GM23338 (cell line): Measurements from ENCODE around the gene BTBD16. TPM values are rescaled to one million over a fixed set of nuclear protein-coding genes. Genes with fewer than 3 reads are reported as not detected.

ENCODE experiments used
- ATAC-seq: fragments of 200-7000 bp; cut with Tn5 transposase; 3 replicates; pipeline ENCODE4 v1.9.1; 2020
- DNase-seq: peaks from one replicate; pipeline ENCODE4 v3.0.0-alpha.2; 2015; ENCODE audit warnings: low spot score
- H2AFZ ChIP-seq: fragments of 200-600 bp; sonication (generic); 2 replicates; pipeline ENCODE4 v1.8.0; 2016; ENCODE audit warnings: antibody characterized with exemption, mild to moderate bottlenecking, moderate library complexity
- H3F3A ChIP-seq: fragments of 200-600 bp; sonication (generic); replicated peaks from 2 replicates; pipeline ENCODE4 v1.8.0; 2017; ENCODE audit warnings: antibody characterized with exemption, mixed run types, low read depth
- H3K27ac ChIP-seq: fragments of 200-600 bp; sonication (generic); 2 replicates; pipeline ENCODE4 v1.6.1; 2016; ENCODE audit warnings: low read depth
- H3K27me3 ChIP-seq: fragments of 200-600 bp; sonication (generic); 2 replicates; pipeline ENCODE4 v1.8.0; 2016; ENCODE audit warnings: mild to moderate bottlenecking, mixed run types, moderate library complexity; ENCODE audit not compliant: insufficient read depth
- H3K36me3 ChIP-seq: fragments of 200-600 bp; sonication (generic); 2 replicates; pipeline ENCODE4 v1.8.0; 2016; ENCODE audit warnings: mild to moderate bottlenecking; ENCODE audit not compliant: insufficient read depth
- H3K4me1 ChIP-seq: fragments of 200-600 bp; sonication (generic); 2 replicates; pipeline ENCODE4 v1.8.0; 2016; ENCODE audit warnings: mild to moderate bottlenecking, moderate library complexity; ENCODE audit not compliant: insufficient read depth
- H3K4me2 ChIP-seq: fragments of 200-600 bp; sonication (generic); 2 replicates; pipeline ENCODE4 v1.7.1; 2017; ENCODE audit warnings: mixed run types
- H3K4me3 ChIP-seq: fragments of 200-600 bp; sonication (generic); 2 replicates; pipeline ENCODE4 v1.6.1; 2016; ENCODE audit warnings: mixed run types
- H3K79me2 ChIP-seq: fragments of 200-600 bp; sonication (generic); replicated peaks from 2 replicates; pipeline ENCODE4 v1.8.0; 2017; ENCODE audit warnings: mild to moderate bottlenecking; ENCODE audit not compliant: insufficient read depth
- H3K9me2 ChIP-seq: fragments of 200-600 bp; sonication (generic); 2 replicates; pipeline ENCODE4 v1.8.0; 2017; ENCODE audit not compliant: insufficient read depth
- H4K20me1 ChIP-seq: fragments of 200-600 bp; sonication (generic); replicated peaks from 2 replicates; pipeline ENCODE4 v1.8.0; 2017; ENCODE audit warnings: mild to moderate bottlenecking; ENCODE audit not compliant: insufficient read depth
- H3K27ac Mint-ChIP-seq: 2 replicates; pipeline ENCODE4 v1.8.0; 2020; ENCODE audit warnings: inconsistent platforms, mild to moderate bottlenecking, moderate library complexity, mixed read lengths
- H3K27me3 Mint-ChIP-seq: 3 replicates; pipeline ENCODE4 v1.8.0; 2022; ENCODE audit warnings: low read depth, mild to moderate bottlenecking, moderate library complexity, mixed read lengths, inconsistent platforms; ENCODE audit not compliant: insufficient read depth, poor library complexity
- H3K36me3 Mint-ChIP-seq: 3 replicates; pipeline ENCODE4 v1.8.0; 2021; ENCODE audit warnings: low read depth, mild to moderate bottlenecking, inconsistent platforms, moderate library complexity, mixed read lengths
- H3K4me1 Mint-ChIP-seq: 3 replicates; pipeline ENCODE4 v1.8.0; 2020; ENCODE audit warnings: mild to moderate bottlenecking, inconsistent platforms, mixed read lengths
- H3K4me3 Mint-ChIP-seq: 3 replicates; pipeline ENCODE4 v1.8.0; 2021; ENCODE audit warnings: moderate library complexity, mild to moderate bottlenecking, inconsistent platforms, mixed read lengths
- H3K9me3 Mint-ChIP-seq: 3 replicates; pipeline ENCODE4 v1.8.0; 2020; ENCODE audit warnings: moderate library complexity, mild to moderate bottlenecking, inconsistent platforms, mixed read lengths
- CREB1 ChIP-seq: fragments of 250-450 bp; sonication (Bioruptor Pico); IDR thresholded peaks from 2 replicates; pipeline ENCODE4 v1.5.0; 2020; ENCODE audit warnings: low read depth, mild to moderate bottlenecking, moderate library complexity
- EZH2 ChIP-seq: fragments of 200-600 bp; sonication (generic); IDR thresholded peaks from one replicate; pipeline ENCODE4 v1.8.0; 2017; ENCODE audit warnings: antibody characterized with exemption, mild to moderate bottlenecking, low read depth; ENCODE audit not compliant: unreplicated experiment
- EZH2phosphoT487 ChIP-seq: fragments of 200-600 bp; sonication (generic); IDR thresholded peaks from one replicate; pipeline ENCODE4 v1.8.1; 2018; ENCODE audit warnings: antibody characterized with exemption; ENCODE audit not compliant: unreplicated experiment
- JUNB ChIP-seq: IDR thresholded peaks from one replicate; pipeline ENCODE4 v1.6.1; 2016; ENCODE audit warnings: antibody characterized with exemption; ENCODE audit not compliant: unreplicated experiment
- NANOG ChIP-seq: IDR thresholded peaks from 2 replicates; pipeline ENCODE4 v1.6.1; 2016; ENCODE audit warnings: antibody characterized with exemption, borderline replicate concordance
- POLR2AphosphoS5 ChIP-seq: IDR thresholded peaks from 2 replicates; pipeline ENCODE4 v1.6.1; 2016; ENCODE audit warnings: antibody characterized with exemption, low read depth
- STAT1 ChIP-seq: IDR thresholded peaks from one replicate; pipeline ENCODE4 v1.6.1; 2016; ENCODE audit warnings: antibody characterized with exemption; ENCODE audit not compliant: unreplicated experiment
- ZNF114 ChIP-seq: fragments of 250-450 bp; sonication (Bioruptor Pico); IDR thresholded peaks from 2 replicates; pipeline ENCODE4 v1.5.0; 2020; ENCODE audit warnings: mild to moderate bottlenecking, moderate library complexity
- ZNF331 ChIP-seq: fragments of 250-450 bp; sonication (Bioruptor Pico); IDR thresholded peaks from 2 replicates; pipeline ENCODE4 v1.5.0; 2020; ENCODE audit warnings: low read depth, mild to moderate bottlenecking, moderate library complexity
- polyA plus RNA-seq: library from polyadenylated mRNA; unstranded; fragments of >200 nt; fragmentation: Nextera tagmentation; extraction: Ambion mirVana; gene quantifications from 2 replicates; pipeline ENCODE4 v1.2.1, GENCODE V29; 2016
- total RNA-seq: library from RNA; depleted of rRNA; stranded (reverse); fragments of >200 nt; shearing (Covaris generic); gene quantifications from 2 replicates; pipeline ENCODE4 v1.2.3, GENCODE V29; 2014
- TF ChIP-seq, protein P1 (sequence below): IDR thresholded peaks from one replicate; pipeline ENCODE4 v1.6.1; 2018; ENCODE audit warnings: antibody characterized with exemption; ENCODE audit not compliant: unreplicated experiment
- TF ChIP-seq, protein P2 (sequence below): IDR thresholded peaks from 2 replicates; pipeline ENCODE4 v1.6.1; 2016; ENCODE audit warnings: antibody characterized with exemption
- TF ChIP-seq, protein P3 (sequence below), 2 experiments: fragments of 200-600 bp in 1 of 2; sonication (generic) in 1 of 2; conservative IDR thresholded peaks; 2 replicates each; pipeline versions ENCODE4 v1.5.1 to v1.6.1; 2016 to 2017; ENCODE audit warnings: antibody characterized with exemption in 2 of 2, low read depth in 2 of 2, mild to moderate bottlenecking in 2 of 2, moderate library complexity in 1 of 2

The BTBD16 gene
- total and polyA plus RNA-seq, 2 experiments from 2014 or later, result not detected

DNA sequence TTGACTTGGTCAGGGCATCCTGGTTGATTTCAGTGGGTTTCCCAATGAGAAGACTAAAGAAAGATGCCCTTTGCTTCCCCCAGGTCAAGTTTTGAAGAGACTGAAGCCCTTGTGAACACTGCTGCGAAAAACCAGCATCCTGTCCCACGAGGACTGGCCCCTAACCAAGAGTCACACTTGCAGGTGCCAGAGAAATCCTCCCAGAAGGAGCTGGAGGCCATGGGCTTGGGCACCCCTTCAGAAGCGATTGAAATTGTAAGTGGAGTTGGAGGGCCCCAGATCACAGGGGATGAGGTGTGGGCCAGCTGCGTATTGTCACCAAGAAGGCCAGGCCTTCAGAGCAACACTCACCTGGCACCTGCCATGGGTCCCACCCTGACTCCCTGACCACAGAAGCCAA, 43.3 kb upstream of the BTBD16 start:
- H3K4me1 ChIP-seq, result no peaks in the 10 kb centered on the region
- no peaks in the 10 kb centered on the region for H3F3A ChIP-seq
- no peaks in the 10 kb centered on the region for H4K20me1 ChIP-seq
- H3K27me3 Mint-ChIP-seq, result peaks cover 2% of the 10 kb centered on the region
- H3K4me3 Mint-ChIP-seq, result no peak overlapping the region
- no peak overlapping the region for H3K27ac ChIP-seq
- no peak for TF ChIP-seq JUNB
- no peaks in the 10 kb centered on the region for H3K9me3 Mint-ChIP-seq
- no peaks in the 10 kb centered on the region for H3K9me2 ChIP-seq
- ATAC-seq, result no peak
- no peak overlapping the region for H3K4me2 ChIP-seq
- H3K4me3 ChIP-seq, result no peak overlapping the region
- H3K4me1 Mint-ChIP-seq, result no peaks in the 10 kb centered on the region
- H3K27me3 ChIP-seq, result no peaks in the 10 kb centered on the region
- no peak overlapping the region for H3K27ac Mint-ChIP-seq
- no peak for DNase-seq
- peaks cover 61% of the 10 kb centered on the region for H3K36me3 Mint-ChIP-seq
- H3K79me2 ChIP-seq, result no peaks in the 10 kb centered on the region
- no peak overlapping the region for H2AFZ ChIP-seq
- H3K36me3 ChIP-seq, result peaks cover 31% of the 10 kb centered on the region

DNA sequence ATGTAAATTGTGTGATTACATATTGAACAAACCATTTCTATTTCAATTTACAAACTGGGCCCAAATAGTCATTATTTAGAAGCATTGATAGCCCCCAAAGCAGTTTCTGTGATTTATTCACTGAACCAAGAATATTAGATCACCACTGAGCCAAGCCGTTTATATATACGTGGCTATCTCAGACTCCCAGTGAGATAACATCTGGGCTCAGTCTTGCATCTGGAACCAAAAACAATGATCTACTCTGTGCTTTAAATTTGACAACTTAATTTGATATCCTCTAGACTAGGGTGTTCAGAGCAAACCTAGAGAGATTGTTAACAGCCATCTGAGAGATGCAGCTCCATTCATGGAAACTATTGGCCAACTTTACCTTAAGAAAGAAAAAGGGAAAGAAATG, 41.4 kb upstream of the BTBD16 start:
- Histone ChIP-seq H3K4me3 (no peak overlapping the region), H4K20me1 (no peaks in the 10 kb centered on the region), H3F3A (no peaks in the 10 kb centered on the region), H2AFZ (no peak overlapping the region), H3K79me2 (no peaks in the 10 kb centered on the region), H3K27me3 (no peaks in the 10 kb centered on the region), H3K27ac (no peak overlapping the region), H3K9me2 (no peaks in the 10 kb centered on the region), H3K4me2 (no peak overlapping the region), H3K4me1 (no peaks in the 10 kb centered on the region), H3K36me3 (peaks cover 30% of the 10 kb centered on the region)
- Mint-ChIP-seq H3K9me3 (no peaks in the 10 kb centered on the region), H3K4me1 (no peaks in the 10 kb centered on the region), H3K4me3 (no peak overlapping the region), H3K27me3 (peaks cover 2% of the 10 kb centered on the region), H3K27ac (no peak overlapping the region), H3K36me3 (peaks cover 61% of the 10 kb centered on the region)
- DNase-seq, result no peak
- no peak for ATAC-seq
- TF ChIP-seq ZNF114 (no peak), EZH2phosphoT487 (no peak), NANOG (no peak), JUNB (no peak), POLR2AphosphoS5 (no peak), ZNF331 (no peak), STAT1 (no peak), CREB1 (CRISPR knock-in tag) (no peak), EZH2 (no peak)
- TF ChIP-seq, protein P1, sequence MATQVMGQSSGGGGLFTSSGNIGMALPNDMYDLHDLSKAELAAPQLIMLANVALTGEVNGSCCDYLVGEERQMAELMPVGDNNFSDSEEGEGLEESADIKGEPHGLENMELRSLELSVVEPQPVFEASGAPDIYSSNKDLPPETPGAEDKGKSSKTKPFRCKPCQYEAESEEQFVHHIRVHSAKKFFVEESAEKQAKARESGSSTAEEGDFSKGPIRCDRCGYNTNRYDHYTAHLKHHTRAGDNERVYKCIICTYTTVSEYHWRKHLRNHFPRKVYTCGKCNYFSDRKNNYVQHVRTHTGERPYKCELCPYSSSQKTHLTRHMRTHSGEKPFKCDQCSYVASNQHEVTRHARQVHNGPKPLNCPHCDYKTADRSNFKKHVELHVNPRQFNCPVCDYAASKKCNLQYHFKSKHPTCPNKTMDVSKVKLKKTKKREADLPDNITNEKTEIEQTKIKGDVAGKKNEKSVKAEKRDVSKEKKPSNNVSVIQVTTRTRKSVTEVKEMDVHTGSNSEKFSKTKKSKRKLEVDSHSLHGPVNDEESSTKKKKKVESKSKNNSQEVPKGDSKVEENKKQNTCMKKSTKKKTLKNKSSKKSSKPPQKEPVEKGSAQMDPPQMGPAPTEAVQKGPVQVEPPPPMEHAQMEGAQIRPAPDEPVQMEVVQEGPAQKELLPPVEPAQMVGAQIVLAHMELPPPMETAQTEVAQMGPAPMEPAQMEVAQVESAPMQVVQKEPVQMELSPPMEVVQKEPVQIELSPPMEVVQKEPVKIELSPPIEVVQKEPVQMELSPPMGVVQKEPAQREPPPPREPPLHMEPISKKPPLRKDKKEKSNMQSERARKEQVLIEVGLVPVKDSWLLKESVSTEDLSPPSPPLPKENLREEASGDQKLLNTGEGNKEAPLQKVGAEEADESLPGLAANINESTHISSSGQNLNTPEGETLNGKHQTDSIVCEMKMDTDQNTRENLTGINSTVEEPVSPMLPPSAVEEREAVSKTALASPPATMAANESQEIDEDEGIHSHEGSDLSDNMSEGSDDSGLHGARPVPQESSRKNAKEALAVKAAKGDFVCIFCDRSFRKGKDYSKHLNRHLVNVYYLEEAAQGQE, result no peak
- TF ChIP-seq, protein P2, sequence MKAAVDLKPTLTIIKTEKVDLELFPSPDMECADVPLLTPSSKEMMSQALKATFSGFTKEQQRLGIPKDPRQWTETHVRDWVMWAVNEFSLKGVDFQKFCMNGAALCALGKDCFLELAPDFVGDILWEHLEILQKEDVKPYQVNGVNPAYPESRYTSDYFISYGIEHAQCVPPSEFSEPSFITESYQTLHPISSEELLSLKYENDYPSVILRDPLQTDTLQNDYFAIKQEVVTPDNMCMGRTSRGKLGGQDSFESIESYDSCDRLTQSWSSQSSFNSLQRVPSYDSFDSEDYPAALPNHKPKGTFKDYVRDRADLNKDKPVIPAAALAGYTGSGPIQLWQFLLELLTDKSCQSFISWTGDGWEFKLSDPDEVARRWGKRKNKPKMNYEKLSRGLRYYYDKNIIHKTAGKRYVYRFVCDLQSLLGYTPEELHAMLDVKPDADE, result no peak
- TF ChIP-seq, protein P3, sequence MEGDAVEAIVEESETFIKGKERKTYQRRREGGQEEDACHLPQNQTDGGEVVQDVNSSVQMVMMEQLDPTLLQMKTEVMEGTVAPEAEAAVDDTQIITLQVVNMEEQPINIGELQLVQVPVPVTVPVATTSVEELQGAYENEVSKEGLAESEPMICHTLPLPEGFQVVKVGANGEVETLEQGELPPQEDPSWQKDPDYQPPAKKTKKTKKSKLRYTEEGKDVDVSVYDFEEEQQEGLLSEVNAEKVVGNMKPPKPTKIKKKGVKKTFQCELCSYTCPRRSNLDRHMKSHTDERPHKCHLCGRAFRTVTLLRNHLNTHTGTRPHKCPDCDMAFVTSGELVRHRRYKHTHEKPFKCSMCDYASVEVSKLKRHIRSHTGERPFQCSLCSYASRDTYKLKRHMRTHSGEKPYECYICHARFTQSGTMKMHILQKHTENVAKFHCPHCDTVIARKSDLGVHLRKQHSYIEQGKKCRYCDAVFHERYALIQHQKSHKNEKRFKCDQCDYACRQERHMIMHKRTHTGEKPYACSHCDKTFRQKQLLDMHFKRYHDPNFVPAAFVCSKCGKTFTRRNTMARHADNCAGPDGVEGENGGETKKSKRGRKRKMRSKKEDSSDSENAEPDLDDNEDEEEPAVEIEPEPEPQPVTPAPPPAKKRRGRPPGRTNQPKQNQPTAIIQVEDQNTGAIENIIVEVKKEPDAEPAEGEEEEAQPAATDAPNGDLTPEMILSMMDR (conservative IDR thresholded peaks at IDR 0.05; ENCODE audit: low read depth in 2 of 2), result no peak
